HG03457 (cell line): ENCODE results near the gene TRIP13.

Source experiments
- ATAC-seq: cut with Tn5 transposase; IDR thresholded peaks from one replicate; pipeline ENCODE4 v1.9.1; 2021; ENCODE audit warnings: moderate number of reproducible peaks; ENCODE audit not compliant: unreplicated experiment

Gene TRIP13

GRCh38 chr5:854966-855743, 37.5 kb upstream of the TRIP13 start:
- ATAC-seq = no peak

GRCh38 chr5:855771-856530, 36.7 kb upstream of the TRIP13 start:
- no peak for ATAC-seq

- no peak for ATAC-seq
Observed at GRCh38 chr5:856531-857425, 35.9 kb upstream of the TRIP13 start.

GRCh38 chr5:858726-859125, 34.0 kb upstream of the TRIP13 start:
- ATAC-seq = no peak

- ATAC-seq = no peak
Observed at GRCh38 chr5:859391-859790, 33.3 kb upstream of the TRIP13 start.

- ATAC-seq = no peak
Observed at GRCh38 chr5:859798-860296, 32.8 kb upstream of the TRIP13 start.

GRCh38 chr5:860506-861150, 32.1 kb upstream of the TRIP13 start:
- ATAC-seq = no peak

DNA sequence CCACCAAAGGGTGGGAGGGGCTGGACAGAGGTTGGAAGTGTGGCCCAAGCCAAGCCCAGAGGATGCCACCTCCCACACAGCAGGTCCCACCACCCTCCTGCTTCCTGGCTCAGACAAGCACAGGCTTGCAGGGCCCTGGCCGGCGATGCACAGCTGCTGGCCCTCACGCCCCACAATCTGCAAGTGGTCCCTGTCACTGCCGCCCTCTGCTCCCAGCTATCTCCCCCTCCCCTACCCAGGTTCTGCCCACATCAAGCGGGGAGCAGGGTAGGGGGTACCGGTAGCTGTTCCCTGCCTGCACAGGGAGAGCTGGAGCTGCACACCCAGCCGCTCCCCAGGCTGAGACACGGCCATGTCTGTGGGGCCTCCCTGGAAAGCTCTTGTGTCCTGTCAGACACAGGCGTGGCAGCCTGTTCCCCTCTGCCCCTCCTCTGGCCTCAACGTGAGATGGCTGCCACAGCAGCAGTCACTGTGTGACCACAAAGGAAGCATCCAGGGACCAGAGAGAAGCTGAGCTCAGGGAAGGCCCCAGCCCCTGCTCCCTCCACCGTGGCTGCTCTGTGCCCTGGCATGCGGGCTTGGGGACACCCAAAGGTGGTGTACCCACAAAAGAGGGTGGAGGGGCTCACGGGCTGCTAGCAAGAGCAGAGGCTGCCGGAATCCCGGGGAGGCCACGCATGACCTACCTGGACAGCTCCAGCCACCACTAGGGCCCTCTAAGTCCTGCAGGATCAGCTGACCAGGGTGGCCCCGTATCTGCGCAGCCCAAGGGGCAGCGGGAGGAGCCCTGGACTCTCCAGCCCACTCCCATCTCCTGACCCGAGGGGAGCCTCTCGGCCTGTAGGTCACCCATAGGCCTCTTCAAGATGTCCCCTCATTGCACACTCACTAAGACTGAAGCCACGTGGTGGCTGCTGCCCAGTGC, 31.0 kb upstream of the TRIP13 start:
- ATAC-seq = no peak

- no peak for ATAC-seq
Observed at GRCh38 chr5:862367-863243, 30.1 kb upstream of the TRIP13 start.

GRCh38 chr5:863244-863805, 29.4 kb upstream of the TRIP13 start:
- ATAC-seq = no peak

DNA sequence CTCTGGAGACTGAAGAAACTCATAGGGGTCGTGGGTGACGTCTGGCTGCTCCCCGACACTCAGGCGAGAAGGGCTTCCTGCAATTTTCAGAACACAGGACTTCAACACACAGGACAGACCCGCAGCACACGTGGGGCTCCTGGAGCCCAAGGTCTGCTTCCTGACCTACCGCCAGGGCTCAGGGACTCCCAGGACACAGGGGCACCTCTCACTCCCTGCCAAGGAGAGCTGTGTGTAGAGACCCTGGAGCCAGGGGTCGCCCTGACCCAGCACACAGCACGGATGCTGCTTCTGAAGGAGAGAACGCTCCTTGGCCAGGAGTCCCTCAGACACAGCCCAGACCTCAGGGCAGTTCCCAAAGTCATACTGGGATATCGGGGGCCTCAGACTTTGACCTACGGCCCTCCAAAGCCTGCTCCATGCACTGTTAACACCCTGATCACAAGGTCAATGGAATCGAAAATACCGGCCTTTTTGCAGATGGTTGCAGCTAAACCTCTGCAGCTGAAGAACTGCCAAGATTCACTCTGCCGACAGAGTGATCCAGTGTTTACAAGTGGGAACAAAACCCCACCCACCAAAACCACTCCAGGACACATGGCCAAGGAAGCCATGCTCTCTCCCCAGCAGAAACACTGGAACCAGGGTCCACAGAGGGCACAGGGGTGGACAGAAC, 28.1 kb upstream of the TRIP13 start:
- ATAC-seq = no peak

DNA sequence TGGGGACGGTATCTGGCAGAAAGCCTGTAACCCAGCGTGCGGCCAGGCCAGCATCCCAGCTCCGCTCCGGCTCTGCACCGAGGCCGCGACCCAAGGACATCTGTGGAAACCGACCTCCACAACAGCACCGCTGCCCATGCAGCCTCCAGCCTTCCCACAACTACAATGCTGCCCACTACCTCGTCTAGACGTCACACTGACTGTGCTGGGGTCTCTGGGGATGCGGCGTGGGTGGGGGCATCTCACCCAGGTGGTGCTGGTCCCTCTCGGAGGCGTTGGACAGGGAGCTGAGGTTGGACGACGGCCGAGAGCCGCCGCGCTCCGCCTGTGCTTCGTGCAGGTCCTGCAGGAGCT, 27.5 kb upstream of the TRIP13 start:
- ATAC-seq = no peak

DNA sequence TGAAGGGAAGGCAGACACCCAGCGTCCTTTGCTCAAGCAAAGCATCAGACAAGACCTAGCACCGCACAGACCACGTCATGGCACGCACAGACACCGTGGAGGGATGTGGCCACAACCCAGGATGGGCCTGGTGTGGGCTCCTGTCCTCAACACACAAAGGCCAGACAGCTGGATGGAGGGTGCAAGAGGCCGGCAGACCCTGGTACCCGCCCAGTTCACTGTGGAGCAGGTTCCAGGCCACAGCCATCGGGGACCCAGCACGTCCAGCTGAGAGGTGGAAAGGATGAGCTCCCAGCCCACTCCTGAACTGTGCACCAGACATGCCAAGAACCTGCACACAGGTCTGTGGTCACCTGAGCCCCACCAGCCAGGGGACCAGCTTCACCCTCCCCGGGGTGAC, 26.9 kb upstream of the TRIP13 start:
- ATAC-seq = no peak

- ATAC-seq = no peak
Observed at GRCh38 chr5:867300-867870, 25.3 kb upstream of the TRIP13 start.

- ATAC-seq = no peak
Observed at GRCh38 chr5:868428-869135, 24.1 kb upstream of the TRIP13 start.

- no peak for ATAC-seq
Observed at GRCh38 chr5:870956-871355, 21.7 kb upstream of the TRIP13 start.
